Measurements from ENCODE around the gene MTMR12.

MTMR12 gene

GRCh38 chr5:32190095-32190494, 122.6 kb downstream of the MTMR12 start:
- no peak for DNase-seq (ENCODE audit: low spot score)

DNA sequence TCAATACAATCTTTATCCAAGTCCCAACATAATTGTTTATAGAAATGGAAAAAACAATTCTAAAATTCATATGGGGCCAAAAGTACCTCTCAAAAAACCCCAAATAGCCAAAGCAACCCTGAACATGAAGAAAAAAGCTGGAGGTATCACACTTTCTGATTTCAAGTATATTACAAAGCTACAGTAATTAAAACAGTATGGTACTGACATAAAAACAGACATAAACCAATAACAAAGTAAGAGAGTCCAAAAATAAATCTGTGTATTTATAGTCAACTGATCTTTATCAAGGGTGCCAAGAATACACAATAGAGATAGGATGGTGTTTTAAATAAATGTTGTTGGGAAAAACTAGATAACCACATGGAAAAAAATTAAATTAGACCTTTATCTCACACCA, 125.1 kb downstream of the MTMR12 start:
- no peak for DNase-seq (ENCODE audit: low spot score)

- no peak for DNase-seq (ENCODE audit: low spot score)
Observed at GRCh38 chr5:32182463-32183063, 130.2 kb downstream of the MTMR12 start.

All from putamen (tissue), 1 donor.